ENCODE measurements around the gene GRAMD1B. TPM values are rescaled to one million over a fixed set of nuclear protein-coding genes. Genes with fewer than 3 reads are reported as not detected.
"Not testable (repeated sequence)": the region's sequence is repeated elsewhere in the genome, so short reads cannot be mapped to it uniquely, and the experiment has no call there.

The GRAMD1B gene
- total RNA-seq, 2 donors from 2014 or later, result 1.7 to 1.9 TPM

GRCh38 chr11:123516238-123516637 is 86.2 kb downstream of the GRAMD1B start:
- intact Hi-C loops (cut with DNase I), result no loop called here

GRCh38 chr11:123517559-123518364 is 87.7 kb downstream of the GRAMD1B start:
- H3K27me3 ChIP-seq, result no peaks in the 10 kb centered on the region
- no peaks in the 10 kb centered on the region for H3K4me1 ChIP-seq
- H3K36me3 ChIP-seq, result no peaks in the 10 kb centered on the region
- no peak for TF ChIP-seq CTCF (IDR thresholded peaks at IDR 0.05)
- no peak overlapping the region for H3K27ac ChIP-seq
- intact Hi-C loops (cut with DNase I), result no loop called here
- H3K9me3 ChIP-seq, result no peaks in the 10 kb centered on the region
- DNase-seq, result no peak
- H3K9ac ChIP-seq (ENCODE audit: low read depth in 2 of 2, low read length in 2 of 2), result no peak overlapping the region
- no peak overlapping the region for H3K4me3 ChIP-seq

More at GRCh38 chr11:123516238-123516637, 86.2 kb downstream of the GRAMD1B start:
- no peak overlapping the region for H3K4me3 ChIP-seq
- no peak overlapping the region for H3K9ac ChIP-seq (ENCODE audit: low read depth in 2 of 2, low read length in 2 of 2)
- H3K36me3 ChIP-seq, result no peaks in the 10 kb centered on the region
- H3K27ac ChIP-seq, result no peak overlapping the region
- no peaks in the 10 kb centered on the region for H3K27me3 ChIP-seq
- DNase-seq, result no peak
- no peak for TF ChIP-seq CTCF (IDR thresholded peaks at IDR 0.05)
- H3K4me1 ChIP-seq, result no peaks in the 10 kb centered on the region
- no peaks in the 10 kb centered on the region for H3K9me3 ChIP-seq

- Histone ChIP-seq H3K4me1 (no peaks in the 10 kb centered on the region), H3K27ac (no peak overlapping the region), H3K27me3 (no peaks in the 10 kb centered on the region), H3K9me3 (no peaks in the 10 kb centered on the region), H3K36me3 (no peaks in the 10 kb centered on the region), H3K9ac (ENCODE audit: low read depth in 2 of 2, low read length in 2 of 2) (no peak overlapping the region), H3K4me3 (no peak overlapping the region)
- DNase-seq, result no peak
- intact Hi-C loops (cut with DNase I), result no loop called here
- no peak for TF ChIP-seq CTCF (IDR thresholded peaks at IDR 0.05)
Measured at GRCh38 chr11:123518496-123519054, 88.5 kb downstream of the GRAMD1B start.

- no peak overlapping the region for H3K27ac ChIP-seq
- H3K36me3 ChIP-seq, result no peaks in the 10 kb centered on the region
- H3K9me3 ChIP-seq, result no peaks in the 10 kb centered on the region
- H3K4me1 ChIP-seq, result no peaks in the 10 kb centered on the region
- H3K27me3 ChIP-seq, result no peaks in the 10 kb centered on the region
- no peak overlapping the region for H3K4me3 ChIP-seq
- no peak for TF ChIP-seq CTCF (IDR thresholded peaks at IDR 0.05)
- intact Hi-C loops (cut with DNase I), result no loop called here
- H3K9ac ChIP-seq (ENCODE audit: low read depth in 2 of 2, low read length in 2 of 2), result no peak overlapping the region
- DNase-seq, result no peak
Measured at GRCh38 chr11:123519055-123519796, 89.2 kb downstream of the GRAMD1B start.

GRCh38 chr11:123519797-123520193 is 89.7 kb downstream of the GRAMD1B start:
- no peaks in the 10 kb centered on the region for H3K9me3 ChIP-seq
- no peak for TF ChIP-seq CTCF (IDR thresholded peaks at IDR 0.05)
- H3K27me3 ChIP-seq, result no peaks in the 10 kb centered on the region
- DNase-seq, result no peak
- H3K4me1 ChIP-seq, result no peaks in the 10 kb centered on the region
- H3K27ac ChIP-seq, result no peak overlapping the region
- no peak overlapping the region for H3K9ac ChIP-seq (ENCODE audit: low read depth in 2 of 2, low read length in 2 of 2)
- H3K36me3 ChIP-seq, result no peaks in the 10 kb centered on the region
- intact Hi-C loops (cut with DNase I), result no loop called here
- no peak overlapping the region for H3K4me3 ChIP-seq

GRCh38 chr11:123520476-123520875 is 90.4 kb downstream of the GRAMD1B start:
- H3K36me3 ChIP-seq; H3K4me1 ChIP-seq; H3K9me3 ChIP-seq; H3K9ac ChIP-seq (ENCODE audit: low read depth in 2 of 2, low read length in 2 of 2); H3K27me3 ChIP-seq; H3K27ac ChIP-seq; intact Hi-C loops (cut with DNase I); DNase-seq; H3K4me3 ChIP-seq: not testable (repeated sequence)
